PC-9 (cell line): ENCODE measurements around the gene SBF2. TPM values are rescaled to one million over a fixed set of nuclear protein-coding genes. Genes with fewer than 3 reads are reported as not detected.

Experiments
- BruUV-seq: library from RNA; stranded (reverse); fragments of 400-500 nt; replicated peaks from 2 replicates; lab custom pipeline; 2021; lab: Mats Ljungman, UMichigan
- CTCF ChIA-PET: fragments of 300-600 bp; sonication (Branson Sonifier 250); formaldehyde crosslinking; loops from one replicate; lab custom pipeline; 2022; ENCODE audit warnings: antibody characterized with exemption; lab: Charles Lee
- POLR2A ChIA-PET: fragments of 300-600 bp; sonication (Branson Sonifier 250); formaldehyde crosslinking; loops from one replicate; lab custom pipeline; 2022; ENCODE audit warnings: antibody characterized with exemption; ENCODE audit not compliant: unreplicated experiment; lab: Charles Lee
- DNase-seq, 2 experiments: peaks; one replicate each; pipeline versions ENCODE4 v3.0.0 to v3.0.0-alpha.2; 2015 to 2022; ENCODE audit warnings: mixed read lengths in 1 of 2
- H2AFZ ChIP-seq: fragments of 200-600 bp; sonication (generic); 2 replicates; pipeline ENCODE4 v1.8.1; 2017; ENCODE audit warnings: antibody characterized with exemption
- H3F3A ChIP-seq: fragments of 200-600 bp; sonication (generic); 2 replicates; pipeline ENCODE4 v1.8.1; 2017; ENCODE audit warnings: antibody characterized with exemption, mild to moderate bottlenecking, low read depth; ENCODE audit not compliant: insufficient read depth
- H3K27ac ChIP-seq: fragments of 200-600 bp; sonication (generic); 2 replicates; pipeline ENCODE4 v1.6.1; 2016; ENCODE audit warnings: mixed run types
- H3K27me3 ChIP-seq: fragments of 200-600 bp; sonication (generic); 2 replicates; pipeline ENCODE4 v1.6.1; 2016; ENCODE audit warnings: low read depth, mixed run types; ENCODE audit not compliant: insufficient read depth
- H3K36me3 ChIP-seq: fragments of 200-600 bp; sonication (generic); 2 replicates; pipeline ENCODE4 v1.6.1; 2016; ENCODE audit warnings: low read depth, mixed run types
- H3K4me1 ChIP-seq: fragments of 200-600 bp; sonication (generic); replicated peaks from 2 replicates; pipeline ENCODE4 v1.6.1; 2016; ENCODE audit warnings: mixed run types; ENCODE audit not compliant: insufficient read depth
- H3K4me2 ChIP-seq: fragments of 200-600 bp; sonication (generic); 2 replicates; pipeline ENCODE4 v1.6.1; 2017; ENCODE audit warnings: mixed run types
- H3K4me3 ChIP-seq: fragments of 200-600 bp; sonication (generic); 2 replicates; pipeline ENCODE4 v1.6.1; 2016; ENCODE audit warnings: mixed run types
- H3K79me2 ChIP-seq: fragments of 200-600 bp; sonication (generic); 2 replicates; pipeline ENCODE4 v1.6.1; 2017; ENCODE audit warnings: low read depth, mixed run types
- H3K9me2 ChIP-seq: fragments of 200-600 bp; sonication (generic); 2 replicates; pipeline ENCODE4 v1.8.1; 2017; ENCODE audit warnings: mild to moderate bottlenecking; ENCODE audit not compliant: insufficient read depth
- H3K9me3 ChIP-seq: fragments of 200-600 bp; sonication (generic); 2 replicates; pipeline ENCODE4 v1.8.1; 2016; ENCODE audit warnings: low read depth; ENCODE audit not compliant: insufficient read depth
- H4K20me1 ChIP-seq: fragments of 200-600 bp; sonication (generic); 2 replicates; pipeline ENCODE4 v1.8.1; 2017; ENCODE audit not compliant: insufficient read depth
- CTCF ChIP-seq: fragments of 200-600 bp; sonication (generic); conservative IDR thresholded peaks from 2 replicates; pipeline ENCODE4 v1.6.1; 2017; ENCODE audit warnings: mixed run types, antibody characterized with exemption, mild to moderate bottlenecking, moderate library complexity
- EZH2 ChIP-seq: fragments of 200-600 bp; sonication (generic); IDR thresholded peaks from 2 replicates; pipeline ENCODE4 v1.8.0; 2017; ENCODE audit warnings: antibody characterized with exemption, low read depth
- intact Hi-C: fragments of 100-400 bp; cut with micrococcal nuclease; formaldehyde crosslinking; loops from one replicate; pipeline ENCODE4 v1.10.0; 2022; ENCODE audit not compliant: unreplicated experiment
- total RNA-seq: library from RNA; stranded (reverse); gene quantifications from 2 replicates; pipeline ENCODE4 v1.2.3, GENCODE V29; 2021

SBF2 gene
- total RNA-seq, 1 experiment from 2014 or later, result 18.6 TPM

DNA sequence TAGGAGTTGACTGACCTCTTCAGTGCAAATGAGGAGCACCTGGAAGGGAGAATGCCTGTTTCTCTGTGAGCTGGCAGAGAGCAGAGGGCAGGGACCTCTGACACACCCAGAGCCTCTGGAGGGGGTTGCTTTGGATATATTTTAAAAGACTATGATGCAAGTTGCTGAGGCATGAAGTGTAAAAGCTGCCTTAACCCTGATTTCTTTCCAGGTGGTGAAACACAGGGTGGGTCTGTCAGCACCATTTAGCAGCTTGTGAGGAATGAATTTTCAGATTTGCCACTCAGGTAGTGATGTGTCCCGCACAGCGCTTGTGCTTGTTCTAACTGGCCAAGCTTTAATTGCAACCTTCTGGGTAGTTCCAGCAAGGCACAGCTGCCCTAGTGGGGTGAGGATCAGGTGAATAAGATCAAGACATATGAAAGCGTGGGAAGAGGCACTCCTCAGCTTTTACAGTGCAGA lies 540.0 kb downstream of the SBF2 start:
- Histone ChIP-seq H2AFZ (no peak overlapping the region), H3K4me2 (no peak overlapping the region), H3K27ac (peak overlapping the region; percentile 23; the same call in 1 of the 2 replicates), H4K20me1 (no peaks in the 10 kb centered on the region), H3F3A (peaks cover 2% of the 10 kb centered on the region; the same call in 1 of the 2 replicates), H3K79me2 (no peaks in the 10 kb centered on the region), H3K27me3 (no peaks in the 10 kb centered on the region), H3K9me2 (no peaks in the 10 kb centered on the region), H3K4me1 (peaks cover 16% of the 10 kb centered on the region), H3K36me3 (no peaks in the 10 kb centered on the region), H3K4me3 (no peak overlapping the region), H3K9me3 (no peaks in the 10 kb centered on the region)
- no peak for DNase-seq
- intact Hi-C loops, result no loop called here
- POLR2A ChIA-PET, result no interaction called here
- TF ChIP-seq EZH2 (no peak), CTCF (no peak)
- BruUV-seq, result no TSS peak
- CTCF ChIA-PET, result interaction anchor here (0.5 kb wide), 1 partner anchor 292 kb away, joined by 3 read pairs; no protein-coding TSS in a partner anchor

- Histone ChIP-seq H3K79me2 (no peaks in the 10 kb centered on the region), H3K4me2 (no peak overlapping the region), H2AFZ (no peak overlapping the region), H3K36me3 (no peaks in the 10 kb centered on the region), H3F3A (no peaks in the 10 kb centered on the region; the same call in 1 of the 2 replicates), H3K27ac (no peak overlapping the region), H3K4me3 (no peak overlapping the region), H3K4me1 (peaks cover 14% of the 10 kb centered on the region), H3K27me3 (no peaks in the 10 kb centered on the region), H3K9me3 (no peaks in the 10 kb centered on the region), H4K20me1 (no peaks in the 10 kb centered on the region), H3K9me2 (no peaks in the 10 kb centered on the region)
- ChIA-PET POLR2A (no interaction called here), CTCF (no interaction called here)
- TF ChIP-seq CTCF (no peak), EZH2 (no peak)
- no TSS peak for BruUV-seq
- DNase-seq, result no peak
- intact Hi-C loops, result no loop called here
Measured at GRCh38 chr11:9753021-9753420, 541.0 kb downstream of the SBF2 start.

GRCh38 chr11:9752091-9752490 lies 541.9 kb downstream of the SBF2 start:
- ChIA-PET POLR2A (no interaction called here), CTCF (no interaction called here)
- no peak overlapping the region for H3K4me2 ChIP-seq
- no TSS peak for BruUV-seq
- H2AFZ ChIP-seq, result no peak overlapping the region
- TF ChIP-seq CTCF, result no peak
- no peaks in the 10 kb centered on the region for H3K79me2 ChIP-seq
- no peaks in the 10 kb centered on the region for H3K27me3 ChIP-seq
- intact Hi-C loops, result no loop called here
- no peak overlapping the region for H3K27ac ChIP-seq
- H3K9me3 ChIP-seq, result no peaks in the 10 kb centered on the region
- no peaks in the 10 kb centered on the region; the same call in 1 of the 2 replicates for H3F3A ChIP-seq
- peaks cover 9% of the 10 kb centered on the region for H3K4me1 ChIP-seq
- H3K36me3 ChIP-seq, result no peaks in the 10 kb centered on the region
- no peaks in the 10 kb centered on the region for H3K9me2 ChIP-seq
- H3K4me3 ChIP-seq, result no peak overlapping the region
- no peaks in the 10 kb centered on the region for H4K20me1 ChIP-seq
- DNase-seq, result no peak
